CD4-positive, alpha-beta T cell treated with Interferon gamma for 1 hour (primary cell): ENCODE measurements around the gene OPRM1.

ENCODE experiments used
- DNase-seq: peaks from one replicate; pipeline ENCODE4 v3.0.0-alpha.2; 2020

OPRM1 gene

GRCh38 chr6:154292066-154292465 lies 253.0 kb downstream of the OPRM1 start:
- DNase-seq = no peak

GRCh38 chr6:154292855-154293519 lies 253.9 kb downstream of the OPRM1 start:
- no peak for DNase-seq

- DNase-seq = no peak
Observed at GRCh38 chr6:154295733-154296132, 256.7 kb downstream of the OPRM1 start.
